Panc1 (cell line): ENCODE results near the gene TMEM236. TPM values are rescaled to one million over a fixed set of nuclear protein-coding genes. Genes with fewer than 3 reads are reported as not detected.

Experiments used
- ATAC-seq: fragments of 200-7000 bp; cut with Tn5 transposase; 2 replicates; pipeline ENCODE4 v1.9.1; 2020; ENCODE audit warnings: mild to moderate bottlenecking, moderate library complexity
- BruUV-seq: library from RNA; stranded (reverse); fragments of 400-500 nt; replicated peaks from 2 replicates; lab custom pipeline; 2021; lab: Mats Ljungman, UMichigan
- CTCF ChIA-PET: fragments of 300-600 bp; sonication (Branson Sonifier 250); formaldehyde crosslinking; loops from one replicate; lab custom pipeline; 2022; ENCODE audit warnings: antibody characterized with exemption; lab: Charles Lee
- POLR2A ChIA-PET: fragments of 300-600 bp; sonication (Branson Sonifier 250); formaldehyde crosslinking; loops from one replicate; lab custom pipeline; 2022; ENCODE audit warnings: antibody characterized with exemption; lab: Charles Lee
- DNase-seq: peaks from one replicate; pipeline ENCODE4 v3.0.0-alpha.2; 2010; ENCODE audit warnings: low read depth, low spot score
- H3K27ac ChIP-seq: 2 replicates; pipeline ENCODE4 v1.5.1; 2011; ENCODE audit warnings: mild to moderate bottlenecking, low read length, inconsistent platforms
- H3K27me3 ChIP-seq: fragments of 200-500 bp; sonication (Bioruptor generic); 2 replicates; pipeline ENCODE4 v1.6.0; 2014; ENCODE audit warnings: low read length, inconsistent platforms; ENCODE audit not compliant: control insufficient read depth, insufficient read depth
- H3K36me3 ChIP-seq: fragments of 200-500 bp; sonication (Bioruptor generic); 2 replicates; pipeline ENCODE4 v1.5.1; 2014; ENCODE audit warnings: inconsistent platforms, mild to moderate bottlenecking, low read length, moderate library complexity; ENCODE audit not compliant: control insufficient read depth, insufficient read depth
- H3K4me1 ChIP-seq: 2 replicates; pipeline ENCODE4 v1.5.1; 2011; ENCODE audit warnings: inconsistent platforms, mild to moderate bottlenecking, low read length, moderate library complexity; ENCODE audit not compliant: control insufficient read depth, insufficient read depth
- H3K4me3 ChIP-seq, 2 experiments: 2 replicates each; pipeline ENCODE4 v1.5.1; 2011 to 2012; ENCODE audit warnings: low read depth in 2 of 2, low read length in 2 of 2, mild to moderate bottlenecking in 2 of 2, inconsistent platforms in 1 of 2, moderate library complexity in 1 of 2
- H3K9me3 ChIP-seq: fragments of 200-500 bp; sonication (Bioruptor generic); 2 replicates; pipeline ENCODE4 v1.5.1; 2014; ENCODE audit warnings: low read depth, mild to moderate bottlenecking, inconsistent platforms, low read length, moderate library complexity; ENCODE audit not compliant: control insufficient read depth, insufficient read depth
- POLR2AphosphoS5 ChIP-seq: IDR thresholded peaks from 2 replicates; pipeline ENCODE4 v1.6.1; 2012; ENCODE audit warnings: mild to moderate bottlenecking, low read depth, low read length, moderate library complexity
- REST ChIP-seq, 2 experiments: IDR thresholded peaks; 2 replicates each; pipeline ENCODE4 v1.6.1; 2011 to 2012; ENCODE audit warnings: low read depth in 2 of 2, control low read depth in 1 of 2, low read length in 1 of 2, mild to moderate bottlenecking in 1 of 2, moderate library complexity in 1 of 2; ENCODE audit not compliant: insufficient read depth in 1 of 2
- SIN3A ChIP-seq: IDR thresholded peaks from 2 replicates; pipeline ENCODE4 v1.6.1; 2012; ENCODE audit warnings: low read depth, mild to moderate bottlenecking, low read length, moderate library complexity, borderline replicate concordance; ENCODE audit not compliant: insufficient read depth
- TCF7L2 ChIP-seq: IDR thresholded peaks from 2 replicates; pipeline ENCODE4 v1.6.1; 2011; ENCODE audit warnings: mild to moderate bottlenecking, low read depth, low read length, inconsistent platforms
- in situ Hi-C: cut with HindIII; loops from 2 replicates; pipeline ENCODE4 v1.10.0; 2016; ENCODE audit warnings: low sequenced_read_pairs, low pct_unique_long_range_greater_than_20kb
- intact Hi-C: fragments of 100-400 bp; cut with micrococcal nuclease; formaldehyde crosslinking; loops from one replicate; pipeline ENCODE4 v1.10.0; 2022; ENCODE audit not compliant: unreplicated experiment
- total RNA-seq: library from RNA; stranded (reverse); gene quantifications from one replicate; pipeline ENCODE4 v1.2.1, GENCODE V29; 2021; ENCODE audit not compliant: unreplicated experiment
- TF ChIP-seq, protein P1 (sequence below): fragments of 450-650 bp; IDR thresholded peaks from 2 replicates; pipeline ENCODE4 v1.5.1; 2017; ENCODE audit warnings: mild to moderate bottlenecking

The TMEM236 gene
- total RNA-seq, 1 experiment from 2014 or later, result 0.05 TPM

- H3K27ac ChIP-seq, result no peak overlapping the region
- TF ChIP-seq REST (IDR thresholded peaks at IDR 0.05; ENCODE audit: insufficient read depth in 1 of 2, low read depth in 2 of 2, low read length in 1 of 2), result no peak
- TF ChIP-seq, protein P1, sequence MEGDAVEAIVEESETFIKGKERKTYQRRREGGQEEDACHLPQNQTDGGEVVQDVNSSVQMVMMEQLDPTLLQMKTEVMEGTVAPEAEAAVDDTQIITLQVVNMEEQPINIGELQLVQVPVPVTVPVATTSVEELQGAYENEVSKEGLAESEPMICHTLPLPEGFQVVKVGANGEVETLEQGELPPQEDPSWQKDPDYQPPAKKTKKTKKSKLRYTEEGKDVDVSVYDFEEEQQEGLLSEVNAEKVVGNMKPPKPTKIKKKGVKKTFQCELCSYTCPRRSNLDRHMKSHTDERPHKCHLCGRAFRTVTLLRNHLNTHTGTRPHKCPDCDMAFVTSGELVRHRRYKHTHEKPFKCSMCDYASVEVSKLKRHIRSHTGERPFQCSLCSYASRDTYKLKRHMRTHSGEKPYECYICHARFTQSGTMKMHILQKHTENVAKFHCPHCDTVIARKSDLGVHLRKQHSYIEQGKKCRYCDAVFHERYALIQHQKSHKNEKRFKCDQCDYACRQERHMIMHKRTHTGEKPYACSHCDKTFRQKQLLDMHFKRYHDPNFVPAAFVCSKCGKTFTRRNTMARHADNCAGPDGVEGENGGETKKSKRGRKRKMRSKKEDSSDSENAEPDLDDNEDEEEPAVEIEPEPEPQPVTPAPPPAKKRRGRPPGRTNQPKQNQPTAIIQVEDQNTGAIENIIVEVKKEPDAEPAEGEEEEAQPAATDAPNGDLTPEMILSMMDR, result peak; percentile 56
- no peak for TF ChIP-seq TCF7L2
- TF ChIP-seq SIN3A, result no peak
- ATAC-seq, result peak; percentile 72; the same call in 1 of the 2 replicates
- in situ Hi-C loops, result no loop called here
- H3K4me3 ChIP-seq, result no peak overlapping the region
- H3K4me1 ChIP-seq, result no peaks in the 10 kb centered on the region
- POLR2A ChIA-PET, result no interaction called here
- intact Hi-C loops, result no loop called here
- DNase-seq, result no peak
- CTCF ChIA-PET, result no interaction called here
- no peaks in the 10 kb centered on the region for H3K9me3 ChIP-seq
- H3K36me3 ChIP-seq, result no peaks in the 10 kb centered on the region
- H3K27me3 ChIP-seq, result no peaks in the 10 kb centered on the region
- no TSS peak for BruUV-seq
These were observed 54.0 kb downstream of the TMEM236 start for GRCh38 chr10:17805921-17806577.

DNA sequence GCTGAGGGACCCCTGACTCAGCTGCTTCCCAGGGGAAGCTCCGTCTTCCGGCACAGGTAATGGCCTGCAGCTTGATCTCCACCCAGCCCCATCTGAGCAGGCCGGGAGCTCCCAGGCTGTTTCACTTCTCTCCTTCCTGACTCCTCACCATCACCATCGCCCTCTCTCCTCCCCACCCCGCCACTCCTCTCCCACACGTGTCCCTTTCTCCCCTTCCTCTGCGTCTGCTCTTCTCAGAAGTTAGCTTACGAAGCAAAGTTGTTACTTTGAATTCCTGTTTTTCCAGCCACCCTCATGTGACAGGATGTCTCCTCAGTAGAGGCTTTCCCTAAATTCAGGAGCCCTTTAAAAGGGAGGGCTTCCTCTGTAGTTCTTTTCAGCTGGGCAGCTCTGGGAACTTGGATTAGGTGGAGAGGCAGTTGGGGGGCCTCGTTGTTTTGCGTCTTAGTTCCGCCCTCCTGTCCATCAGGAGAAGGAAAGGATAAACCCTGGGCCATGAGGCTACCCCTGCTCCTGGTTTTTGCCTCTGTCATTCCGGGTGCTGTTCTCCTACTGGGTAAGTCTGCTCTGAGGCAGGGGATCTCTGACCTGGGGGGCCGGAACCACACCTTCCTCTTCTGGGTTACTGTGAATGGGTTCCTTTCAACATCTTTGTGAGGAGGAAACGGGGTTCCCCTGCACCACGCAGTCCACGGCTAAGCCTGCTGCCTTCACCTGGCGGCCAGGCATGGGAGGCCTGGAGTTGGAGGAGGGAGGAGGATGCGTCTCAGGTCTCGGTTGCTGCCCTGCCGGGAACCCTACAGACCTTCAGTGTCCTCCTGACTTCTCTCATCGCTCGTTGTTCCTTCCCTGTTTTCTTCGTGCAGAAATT, 57.2 kb downstream of the TMEM236 start, which contains the start of gene MRC1:
Gene MRC1, plus strand, starts transcription at position 378 of the 871 bp plus-strand sequence. Its CDS starts 118 bp downstream, at position 496.
- Histone ChIP-seq H3K27me3 (no peaks in the 10 kb centered on the region), H3K4me3 (no peak within 1 kb of the TSS), H3K36me3 (no peaks in the 10 kb centered on the region), H3K9me3 (no peaks in the 10 kb centered on the region), H3K27ac (no peak within 1 kb of the TSS), H3K4me1 (no peaks in the 10 kb centered on the region)
- ChIA-PET CTCF (no interaction called here), POLR2A (no interaction called here)
- no peak for TF ChIP-seq POLR2AphosphoS5
- no peak for TF ChIP-seq TCF7L2
- no peak for TF ChIP-seq SIN3A
- no peak for TF ChIP-seq REST (IDR thresholded peaks at IDR 0.05; ENCODE audit: insufficient read depth in 1 of 2, low read depth in 2 of 2, low read length in 1 of 2)
- TF ChIP-seq, protein P1, result no peak
- intact Hi-C loops (no loop called here), in situ Hi-C loops (no loop called here)
- no peak for ATAC-seq
- BruUV-seq, result no TSS peak
- DNase-seq, result no peak
